Trophoblast cell (in vitro differentiated cells and primary cell): ENCODE data around the gene NAV3.

Source experiments
- DNase-seq, 2 donors: peaks; one replicate each; pipeline ENCODE4 v3.0.0-alpha.2; 2016
- H2AFZ ChIP-seq: 2 replicates; pipeline ENCODE4 v1.6.1; 2013; ENCODE audit warnings: low read length, moderate library complexity, mild to moderate bottlenecking; ENCODE audit not compliant: insufficient read depth, poor library complexity
- H2AK5ac ChIP-seq: 2 replicates; pipeline ENCODE4 v1.6.1; 2013; ENCODE audit warnings: mild to moderate bottlenecking, low read length
- H2BK120ac ChIP-seq: 2 replicates; pipeline ENCODE4 v1.6.1; 2013; ENCODE audit warnings: low read length, mild to moderate bottlenecking, moderate library complexity; ENCODE audit not compliant: insufficient read depth, poor library complexity
- H2BK12ac ChIP-seq: 2 replicates; pipeline ENCODE4 v1.6.1; 2013; ENCODE audit warnings: mild to moderate bottlenecking, low read length, moderate library complexity
- H2BK5ac ChIP-seq: 2 replicates; pipeline ENCODE4 v1.6.1; 2013; ENCODE audit warnings: low read length, low read depth, moderate library complexity, mild to moderate bottlenecking; ENCODE audit not compliant: poor library complexity
- H3K14ac ChIP-seq: 2 replicates; pipeline ENCODE4 v1.6.1; 2013; ENCODE audit warnings: mild to moderate bottlenecking, low read length
- H3K18ac ChIP-seq: 2 replicates; pipeline ENCODE4 v1.6.1; 2013; ENCODE audit warnings: mild to moderate bottlenecking, low read length
- H3K23ac ChIP-seq: 2 replicates; pipeline ENCODE4 v1.6.1; 2013; ENCODE audit warnings: low read length
- H3K27ac ChIP-seq: 2 replicates; pipeline ENCODE4 v1.5.1; 2013; ENCODE audit warnings: low read depth, mild to moderate bottlenecking, inconsistent platforms, low read length, moderate library complexity
- H3K27me3 ChIP-seq: 2 replicates; pipeline ENCODE4 v1.6.1; 2013; ENCODE audit warnings: inconsistent platforms, mild to moderate bottlenecking, low read length, moderate library complexity; ENCODE audit not compliant: insufficient read depth
- H3K36me3 ChIP-seq, 2 experiments: 1 replicate in 1 of 2; 2 replicates in 1 of 2; pipeline ENCODE4 v1.6.1; 2013; ENCODE audit warnings: low read length in 2 of 2, mild to moderate bottlenecking in 2 of 2, moderate library complexity in 1 of 2; ENCODE audit not compliant: insufficient read depth in 2 of 2, control insufficient read depth in 1 of 2
- H3K4ac ChIP-seq: 2 replicates; pipeline ENCODE4 v1.6.1; 2013; ENCODE audit warnings: low read depth, mild to moderate bottlenecking, low read length, moderate library complexity
- H3K4me1 ChIP-seq, 2 experiments: 1 replicate in 1 of 2; 2 replicates in 1 of 2; pipeline ENCODE4 v1.6.1; 2013; ENCODE audit warnings: low read length in 2 of 2, mild to moderate bottlenecking in 2 of 2, moderate library complexity in 1 of 2; ENCODE audit not compliant: insufficient read depth in 2 of 2, control insufficient read depth in 1 of 2
- H3K4me2 ChIP-seq: 2 replicates; pipeline ENCODE4 v1.6.1; 2013; ENCODE audit warnings: inconsistent platforms, mild to moderate bottlenecking, low read length, moderate library complexity
- H3K4me3 ChIP-seq: 2 replicates; pipeline ENCODE4 v1.5.1; 2013; ENCODE audit warnings: mild to moderate bottlenecking, low read depth, low read length, inconsistent platforms
- H3K79me1 ChIP-seq: one replicate; pipeline ENCODE4 v1.6.1; 2013; ENCODE audit warnings: low read length
- H3K79me2 ChIP-seq: 2 replicates; pipeline ENCODE4 v1.6.1; 2013; ENCODE audit warnings: low read length, mild to moderate bottlenecking; ENCODE audit not compliant: control insufficient read depth, insufficient read depth, poor library complexity
- H3K9ac ChIP-seq: 2 replicates; pipeline ENCODE4 v1.6.1; 2013; ENCODE audit warnings: mild to moderate bottlenecking, low read length
- H3K9me3 ChIP-seq: 2 replicates; pipeline ENCODE4 v1.6.1; 2013; ENCODE audit warnings: low read depth, mild to moderate bottlenecking, control low read depth, inconsistent platforms, low read length; ENCODE audit not compliant: insufficient read depth
- H4K12ac ChIP-seq: 2 replicates; pipeline ENCODE4 v1.6.1; 2013; ENCODE audit warnings: low read depth, mild to moderate bottlenecking, low read length, moderate library complexity
- H4K8ac ChIP-seq: 2 replicates; pipeline ENCODE4 v1.6.1; 2013; ENCODE audit warnings: low read depth, mild to moderate bottlenecking, low read length, moderate library complexity
- H4K91ac ChIP-seq: one replicate; pipeline ENCODE4 v1.6.1; 2013; ENCODE audit warnings: low read depth, mild to moderate bottlenecking, low read length, moderate library complexity
- WGBS: extraction: QIAGEN DNeasy Blood & Tissue Kit; methylation state at CpG from one replicate; pipeline ENCODE4 v1.1.7; 2013; ENCODE audit warnings: missing lambda C conversion rate; ENCODE audit not compliant: insufficient read length, insufficient coverage; ENCODE audit errors: extremely low coverage; 5-methylcytosine and 5-hydroxymethylcytosine counted together

NAV3 gene

DNA sequence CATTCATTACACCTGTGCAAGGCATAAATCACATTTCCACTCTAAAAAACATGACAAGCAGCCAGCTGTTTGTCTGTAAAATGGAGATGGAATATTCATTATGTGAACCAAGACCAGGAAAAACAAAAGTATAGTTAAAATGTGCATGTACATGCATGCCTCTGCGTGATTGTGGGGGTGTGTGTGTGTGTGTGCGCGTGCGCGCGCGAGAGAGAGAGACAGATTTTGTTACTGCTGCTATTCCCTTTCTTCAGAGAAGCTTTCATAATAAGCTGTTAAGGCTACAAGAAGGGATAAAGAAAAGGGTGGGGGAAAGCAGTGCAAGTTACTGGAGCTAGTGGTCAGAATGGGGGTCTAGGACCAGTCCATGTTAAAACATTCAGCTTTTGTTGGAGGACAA is 430.3 kb downstream of the NAV3 start:
- Histone ChIP-seq H3K14ac (no peak overlapping the region), H3K79me2 (no peaks in the 10 kb centered on the region)
- no CpG with 5 or more reads among the region's 7 CpGs for WGBS

DNA sequence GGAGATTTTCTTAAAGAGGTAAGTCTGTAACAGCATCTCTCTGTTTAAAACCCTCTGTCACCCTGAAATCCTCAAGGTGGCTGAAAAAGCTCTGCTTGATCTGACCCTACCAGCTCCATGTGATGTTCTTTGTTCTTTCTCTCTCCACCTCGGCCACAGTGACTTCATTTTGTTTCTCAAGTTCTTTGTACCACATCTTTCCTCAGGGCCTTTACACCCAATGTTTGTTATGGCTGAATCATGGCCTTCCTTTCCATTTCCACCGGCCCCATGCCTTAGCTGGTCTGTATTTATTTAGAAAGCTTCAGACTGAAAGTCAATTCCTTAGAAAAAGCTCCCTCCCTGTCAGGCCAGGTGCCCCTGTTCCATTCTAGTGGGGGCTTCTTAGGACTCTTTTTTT is 431.2 kb downstream of the NAV3 start:
- H4K8ac ChIP-seq, result no peak overlapping the region
- H3K9ac ChIP-seq, result no peak overlapping the region
- no peak overlapping the region for H3K18ac ChIP-seq
- no peaks in the 10 kb centered on the region for H3K27me3 ChIP-seq
- H3K14ac ChIP-seq, result no peak overlapping the region
- no peak overlapping the region for H2AK5ac ChIP-seq
- H3K23ac ChIP-seq, result no peak overlapping the region
- H3K36me3 ChIP-seq, result no peaks in the 10 kb centered on the region
- H3K4ac ChIP-seq, result no peak overlapping the region
- no peak overlapping the region for H3K4me2 ChIP-seq
- H3K79me1 ChIP-seq, result no peaks in the 10 kb centered on the region
- no peak overlapping the region for H3K4me3 ChIP-seq
- no peak for DNase-seq
- H3K79me2 ChIP-seq, result no peaks in the 10 kb centered on the region
- peaks cover 4% of the 10 kb centered on the region for H3K9me3 ChIP-seq
- H3K27ac ChIP-seq, result no peak overlapping the region
- no peaks in the 10 kb centered on the region for H3K4me1 ChIP-seq
- no peak overlapping the region for H4K12ac ChIP-seq
- H2BK5ac ChIP-seq, result no peak overlapping the region
- no CpG with 5 or more reads among the region's 2 CpGs for WGBS
- no peak overlapping the region for H4K91ac ChIP-seq
- H2BK120ac ChIP-seq, result no peak overlapping the region
- no peak overlapping the region for H2BK12ac ChIP-seq
- H2AFZ ChIP-seq, result no peak overlapping the region

More for the DNA sequence above, 430.3 kb downstream of the NAV3 start:
- Histone ChIP-seq H3K4me3 (no peak overlapping the region), H4K12ac (no peak overlapping the region), H3K9ac (no peak overlapping the region), H2BK12ac (no peak overlapping the region), H3K18ac (no peak overlapping the region), H2BK5ac (no peak overlapping the region), H4K8ac (no peak overlapping the region), H4K91ac (no peak overlapping the region), H3K4ac (no peak overlapping the region), H3K4me2 (no peak overlapping the region), H3K79me1 (no peaks in the 10 kb centered on the region), H3K27me3 (no peaks in the 10 kb centered on the region), H3K23ac (no peak overlapping the region), H3K9me3 (peaks cover 4% of the 10 kb centered on the region), H2BK120ac (no peak overlapping the region), H3K27ac (no peak overlapping the region), H2AK5ac (no peak overlapping the region), H3K36me3 (no peaks in the 10 kb centered on the region), H3K4me1 (no peaks in the 10 kb centered on the region), H2AFZ (no peak overlapping the region)
- DNase-seq, result no peak
